ENCODE data around the gene TTLL11.

GRCh38 chr9:122129969-122130368, 36.9 kb upstream of the TTLL11 start:
- no peak for TF ChIP-seq POLR2A (IDR thresholded peaks at IDR 0.05)
- TF ChIP-seq, protein P1, sequence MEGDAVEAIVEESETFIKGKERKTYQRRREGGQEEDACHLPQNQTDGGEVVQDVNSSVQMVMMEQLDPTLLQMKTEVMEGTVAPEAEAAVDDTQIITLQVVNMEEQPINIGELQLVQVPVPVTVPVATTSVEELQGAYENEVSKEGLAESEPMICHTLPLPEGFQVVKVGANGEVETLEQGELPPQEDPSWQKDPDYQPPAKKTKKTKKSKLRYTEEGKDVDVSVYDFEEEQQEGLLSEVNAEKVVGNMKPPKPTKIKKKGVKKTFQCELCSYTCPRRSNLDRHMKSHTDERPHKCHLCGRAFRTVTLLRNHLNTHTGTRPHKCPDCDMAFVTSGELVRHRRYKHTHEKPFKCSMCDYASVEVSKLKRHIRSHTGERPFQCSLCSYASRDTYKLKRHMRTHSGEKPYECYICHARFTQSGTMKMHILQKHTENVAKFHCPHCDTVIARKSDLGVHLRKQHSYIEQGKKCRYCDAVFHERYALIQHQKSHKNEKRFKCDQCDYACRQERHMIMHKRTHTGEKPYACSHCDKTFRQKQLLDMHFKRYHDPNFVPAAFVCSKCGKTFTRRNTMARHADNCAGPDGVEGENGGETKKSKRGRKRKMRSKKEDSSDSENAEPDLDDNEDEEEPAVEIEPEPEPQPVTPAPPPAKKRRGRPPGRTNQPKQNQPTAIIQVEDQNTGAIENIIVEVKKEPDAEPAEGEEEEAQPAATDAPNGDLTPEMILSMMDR (IDR thresholded peaks at IDR 0.05): no peak
